K562 treated with DMSO at 1 percent for 12 hours (cell line): ENCODE data around the gene ZNF791. TPM values are rescaled to one million over a fixed set of nuclear protein-coding genes. Genes with fewer than 3 reads are reported as not detected.

Source experiments
- total RNA-seq: library from RNA; unstranded; fragments of 300-600 nt; gene quantifications from 2 replicates; pipeline ENCODE4 v1.2.3, GENCODE V29; 2022; ENCODE audit not compliant: insufficient read depth

The ZNF791 gene
- 3.1 and 9.5 TPM in 2 replicates for total RNA-seq

DNA sequence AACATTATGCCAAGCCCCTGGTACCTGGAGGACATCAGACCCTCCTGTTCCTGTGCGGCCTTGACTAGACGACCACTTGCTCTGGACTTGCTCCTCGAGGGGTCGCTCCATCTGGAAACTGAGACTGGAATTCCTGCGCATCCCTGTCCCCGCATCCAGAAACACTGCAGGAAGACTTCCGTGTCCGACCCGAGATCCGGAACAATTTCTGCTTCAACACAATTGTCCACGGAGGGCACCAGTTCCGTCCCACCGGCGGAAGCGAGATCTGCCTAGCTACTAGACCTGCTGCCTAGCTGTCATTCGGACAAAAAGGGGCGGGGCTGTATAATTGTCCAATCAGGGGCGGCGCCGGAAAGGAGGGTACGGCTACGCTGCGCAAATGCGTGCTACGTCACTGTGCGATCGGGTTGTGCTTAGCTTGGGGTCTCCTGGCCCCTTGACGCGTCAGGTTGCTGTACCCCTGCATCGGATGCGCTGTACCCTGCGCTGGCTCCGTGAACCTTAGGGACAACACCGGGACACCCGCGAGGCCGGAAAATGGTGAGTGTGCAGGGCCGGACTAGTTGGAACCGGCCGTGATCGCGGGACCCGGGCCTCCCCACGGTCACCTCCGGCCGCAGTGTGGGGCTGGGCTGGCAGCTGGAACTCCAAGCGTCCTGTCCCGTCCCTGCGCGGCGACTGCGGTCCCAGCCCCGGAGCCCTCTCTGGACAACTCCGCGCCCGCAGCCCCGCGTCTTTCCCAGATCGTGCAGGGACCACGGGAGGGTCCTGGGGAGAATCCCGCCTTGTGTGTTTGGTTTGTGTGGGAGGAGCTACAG lies at the start of gene ZNF791, which contains the start of gene ZNF490:
TSS of gene ZNF791 (plus strand) at position 381 of the 821 bp plus-strand sequence. CDS start at position 541, 160 bp downstream.
TSS of gene ZNF490 (minus strand) at position 274 of the 821 bp plus-strand sequence. CDS start at position 141, 133 bp downstream.

DNA sequence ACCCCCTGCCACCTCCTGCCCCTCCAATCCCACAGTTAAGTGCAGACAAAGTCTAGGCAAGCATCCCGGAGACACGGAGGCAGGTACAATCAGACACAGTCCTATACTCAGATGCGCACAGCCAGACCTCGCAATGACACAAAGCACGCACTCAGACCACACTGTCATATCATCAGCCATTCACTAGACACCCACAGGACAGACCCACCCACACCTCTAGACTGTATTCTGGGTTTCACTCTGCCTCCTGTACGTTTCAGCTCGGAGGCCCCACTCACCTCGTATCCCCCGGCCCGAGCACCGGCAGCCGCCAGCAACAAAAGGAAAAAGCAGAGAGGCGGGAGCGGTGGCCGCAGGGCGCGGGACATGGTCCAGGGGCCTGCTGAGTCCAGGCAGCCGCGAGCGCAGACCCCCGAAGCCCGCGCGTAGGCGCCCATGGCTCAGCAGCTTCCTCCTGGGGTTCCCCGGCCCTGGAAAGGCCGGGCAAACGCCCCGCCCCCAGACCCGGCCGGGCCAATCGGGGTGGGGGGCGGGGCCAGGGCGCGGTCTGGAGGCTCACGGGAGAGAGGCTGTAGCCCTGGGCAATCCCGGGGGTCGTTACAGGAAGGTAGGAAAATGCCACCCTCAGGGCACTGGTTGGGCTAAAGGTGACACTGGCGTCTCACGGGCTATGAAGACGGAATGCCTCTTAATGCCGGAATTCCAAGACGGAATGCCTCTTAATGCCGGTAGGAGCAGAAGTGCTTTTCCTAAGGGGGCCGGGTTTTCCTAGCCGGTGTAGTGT lies 55.7 kb downstream of the ZNF791 start, which contains the start of the genes MAN2B1 and WDR83:
TSS of gene MAN2B1 (minus strand) at position 478 of the 784 bp plus-strand sequence. CDS start at position 437, 41 bp downstream.
TSS of gene WDR83 (plus strand) at position 543 of the 784 bp plus-strand sequence. CDS start 2,984 bp downstream, outside the sequence.

GRCh38 chr19:12681074-12681987 lies 70.6 kb downstream of the ZNF791 start, which contains the start of gene DHPS:
DHPS (minus strand) TSS chr19:12681880; CDS start chr19:12681766, 114 bp downstream.

Other genes with a start within 250 kb of the ZNF791 start
- 1.0 and 3.3 TPM in 2 replicates for gene ZNF442, start 245.2 kb upstream of the ZNF791 start, total RNA-seq
- gene ZNF799, start 209.6 kb upstream of the ZNF791 start, total RNA-seq: 1.8 and 6.5 TPM in 2 replicates
- 0.50 and 3.3 TPM in 2 replicates for gene ZNF443, start 169.9 kb upstream of the ZNF791 start, total RNA-seq
- 0.31 TPM in 1 of 2 replicates, not detected in the other for gene ZNF709, start 126.1 kb upstream of the ZNF791 start, total RNA-seq
- gene ZNF564, start 59.4 kb upstream of the ZNF791 start, total RNA-seq: 4.6 and 5.4 TPM in 2 replicates
- 1.4 TPM in 1 of 2 replicates, not detected in the other for gene ZNF490, start 107 bp upstream of the ZNF791 start, total RNA-seq
- 63.4 and 103 TPM in 2 replicates for gene MAN2B1, start 55.8 kb downstream of the ZNF791 start, total RNA-seq
- gene WDR83, start 55.9 kb downstream of the ZNF791 start, total RNA-seq: 13.5 and 16.3 TPM in 2 replicates
- 97.8 and 118 TPM in 2 replicates for gene DHPS, start 71.0 kb downstream of the ZNF791 start, total RNA-seq
- gene GNG14, start 77.1 kb downstream of the ZNF791 start, total RNA-seq: not detected in 2 replicates
- 9.1 and 12.5 TPM in 2 replicates for gene FBXW9, start 85.7 kb downstream of the ZNF791 start, total RNA-seq
- 9.2 and 34.1 TPM in 2 replicates for gene TNPO2, start 113.0 kb downstream of the ZNF791 start, total RNA-seq
- 376 and 560 TPM in 2 replicates for gene TRIR, start 123.8 kb downstream of the ZNF791 start, total RNA-seq
- 80.9 and 100 TPM in 2 replicates for gene GET3, start 126.6 kb downstream of the ZNF791 start, total RNA-seq
- not detected in 2 replicates for gene BEST2, start 140.9 kb downstream of the ZNF791 start, total RNA-seq
- 13.5 and 17.6 TPM in 2 replicates for gene HOOK2, start 164.6 kb downstream of the ZNF791 start, total RNA-seq
- gene JUNB, start 180.6 kb downstream of the ZNF791 start, total RNA-seq: 79.5 and 102 TPM in 2 replicates
- gene PRDX2, start 190.9 kb downstream of the ZNF791 start, total RNA-seq: 330 and 389 TPM in 2 replicates
- 12.6 TPM in 1 of 2 replicates, not detected in the other for gene THSD8, start 191.1 kb downstream of the ZNF791 start, total RNA-seq
- 73.5 and 86.3 TPM in 2 replicates for gene RNASEH2A, start 195.7 kb downstream of the ZNF791 start, total RNA-seq
- 0.58 and 3.6 TPM in 2 replicates for gene RTBDN, start 223.7 kb downstream of the ZNF791 start, total RNA-seq
- gene MAST1, start 227.6 kb downstream of the ZNF791 start, total RNA-seq: 6.1 and 6.4 TPM in 2 replicates